ENCODE measurements around the gene AK8.

The AK8 gene

GRCh38 chr9:132834343-132834742, 43.7 kb downstream of the AK8 start:
- TF ChIP-seq REST (IDR thresholded peaks at IDR 0.05; ENCODE audit: low read depth) (no peak), MAX (IDR thresholded peaks at IDR 0.05) (no peak), TEAD4 (IDR thresholded peaks at IDR 0.05) (no peak), ZBTB7A (IDR thresholded peaks at IDR 0.05; ENCODE audit: low read depth) (no peak), USF1 (IDR thresholded peaks at IDR 0.05) (no peak), TAF1 (IDR thresholded peaks at IDR 0.05; ENCODE audit: low read depth) (no peak), CEBPB (IDR thresholded peaks at IDR 0.05) (no peak), TCF12 (IDR thresholded peaks at IDR 0.05; ENCODE audit: low read depth) (no peak), CREB1 (IDR thresholded peaks at IDR 0.05; ENCODE audit: low read depth) (no peak), FOXM1 (IDR thresholded peaks at IDR 0.05; ENCODE audit: borderline replicate concordance, low read depth) (no peak), RAD21 (IDR thresholded peaks at IDR 0.05; ENCODE audit: low read depth) (no peak), EP300 (IDR thresholded peaks at IDR 0.05; ENCODE audit: borderline replicate concordance) (no peak), EGR1 (IDR thresholded peaks at IDR 0.05) (no peak), YY1 (IDR thresholded peaks at IDR 0.05; ENCODE audit: low read depth) (no peak), NFIC (IDR thresholded peaks at IDR 0.05) (no peak)

GRCh38 chr9:132833550-132834121, 44.4 kb downstream of the AK8 start:
- TF ChIP-seq MAX (IDR thresholded peaks at IDR 0.05) (no peak), FOXM1 (IDR thresholded peaks at IDR 0.05; ENCODE audit: borderline replicate concordance, low read depth) (no peak), RAD21 (IDR thresholded peaks at IDR 0.05; ENCODE audit: low read depth) (no peak), EGR1 (IDR thresholded peaks at IDR 0.05) (no peak), EP300 (IDR thresholded peaks at IDR 0.05; ENCODE audit: borderline replicate concordance) (no peak), REST (IDR thresholded peaks at IDR 0.05; ENCODE audit: low read depth) (no peak), ZBTB7A (IDR thresholded peaks at IDR 0.05; ENCODE audit: low read depth) (no peak), USF1 (IDR thresholded peaks at IDR 0.05) (no peak), YY1 (IDR thresholded peaks at IDR 0.05; ENCODE audit: low read depth) (no peak), CEBPB (IDR thresholded peaks at IDR 0.05) (no peak), TEAD4 (IDR thresholded peaks at IDR 0.05) (no peak), TAF1 (IDR thresholded peaks at IDR 0.05; ENCODE audit: low read depth) (no peak), NFIC (IDR thresholded peaks at IDR 0.05) (no peak), CREB1 (IDR thresholded peaks at IDR 0.05; ENCODE audit: low read depth) (no peak), TCF12 (IDR thresholded peaks at IDR 0.05; ENCODE audit: low read depth) (no peak)

GRCh38 chr9:132832171-132832881, 45.8 kb downstream of the AK8 start:
- TF ChIP-seq MAX (IDR thresholded peaks at IDR 0.05) = no peak
- TF ChIP-seq CREB1 (IDR thresholded peaks at IDR 0.05; ENCODE audit: low read depth) = no peak
- TF ChIP-seq REST (IDR thresholded peaks at IDR 0.05; ENCODE audit: low read depth) = no peak
- no peak for TF ChIP-seq USF1 (IDR thresholded peaks at IDR 0.05)
- no peak for TF ChIP-seq RAD21 (IDR thresholded peaks at IDR 0.05; ENCODE audit: low read depth)
- TF ChIP-seq ZBTB7A (IDR thresholded peaks at IDR 0.05; ENCODE audit: low read depth) = no peak
- no peak for TF ChIP-seq TCF12 (IDR thresholded peaks at IDR 0.05; ENCODE audit: low read depth)
- no peak for TF ChIP-seq CEBPB (IDR thresholded peaks at IDR 0.05)
- TF ChIP-seq TAF1 (IDR thresholded peaks at IDR 0.05; ENCODE audit: low read depth) = no peak
- TF ChIP-seq EP300 (IDR thresholded peaks at IDR 0.05; ENCODE audit: borderline replicate concordance) = no peak
- TF ChIP-seq NFIC (IDR thresholded peaks at IDR 0.05) = no peak
- TF ChIP-seq FOXM1 (IDR thresholded peaks at IDR 0.05; ENCODE audit: borderline replicate concordance, low read depth) = no peak
- no peak for TF ChIP-seq TEAD4 (IDR thresholded peaks at IDR 0.05)

Measured in Ishikawa (cell line).